ENCODE measurements around the gene MEGF11. TPM values are rescaled to one million over a fixed set of nuclear protein-coding genes. Genes with fewer than 3 reads are reported as not detected.
A peak's percentile ranks its signal among the peaks of the same experiment; 100 is the strongest.

Gene MEGF11
- polyA plus RNA-seq, 1 of the 3 experiments (the other 2 are of a cell fraction) = not detected

DNA sequence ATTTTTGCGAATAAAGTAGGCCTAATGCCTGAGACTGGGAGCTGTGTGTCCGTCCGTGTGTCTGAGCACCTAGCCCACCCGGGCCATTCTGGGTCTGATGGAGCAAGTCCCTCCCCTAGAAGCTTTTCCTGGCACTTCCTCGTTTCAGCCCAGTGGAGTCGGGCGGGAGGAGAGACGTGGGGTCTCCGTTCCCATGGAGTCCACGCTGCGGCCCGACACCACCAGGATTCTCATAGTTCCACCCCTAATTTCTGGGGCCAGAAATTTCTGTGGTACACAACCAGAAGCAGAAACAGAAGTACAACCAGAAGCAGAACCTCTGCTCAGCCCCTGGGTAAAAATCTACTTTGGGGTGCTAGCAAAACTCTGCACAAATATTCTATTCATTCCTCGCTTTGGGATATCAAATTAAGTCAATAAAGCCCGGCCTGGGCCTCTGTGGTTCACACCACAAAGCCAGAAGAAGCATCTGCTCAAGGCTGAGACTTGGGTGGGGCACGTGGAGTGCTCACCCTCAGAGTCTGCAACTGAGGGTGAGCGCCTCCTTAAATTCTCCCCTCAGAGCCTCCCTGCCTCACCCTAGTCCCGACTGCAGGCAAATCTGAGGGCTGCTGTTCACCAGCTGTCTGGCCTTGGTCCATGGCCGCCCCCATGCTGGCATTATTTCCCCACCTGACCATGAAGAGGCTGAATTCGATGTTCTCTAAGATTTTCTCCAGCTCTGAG is 1.6 kb upstream of the MEGF11 start (continued):
- TF ChIP-seq, protein P1, sequence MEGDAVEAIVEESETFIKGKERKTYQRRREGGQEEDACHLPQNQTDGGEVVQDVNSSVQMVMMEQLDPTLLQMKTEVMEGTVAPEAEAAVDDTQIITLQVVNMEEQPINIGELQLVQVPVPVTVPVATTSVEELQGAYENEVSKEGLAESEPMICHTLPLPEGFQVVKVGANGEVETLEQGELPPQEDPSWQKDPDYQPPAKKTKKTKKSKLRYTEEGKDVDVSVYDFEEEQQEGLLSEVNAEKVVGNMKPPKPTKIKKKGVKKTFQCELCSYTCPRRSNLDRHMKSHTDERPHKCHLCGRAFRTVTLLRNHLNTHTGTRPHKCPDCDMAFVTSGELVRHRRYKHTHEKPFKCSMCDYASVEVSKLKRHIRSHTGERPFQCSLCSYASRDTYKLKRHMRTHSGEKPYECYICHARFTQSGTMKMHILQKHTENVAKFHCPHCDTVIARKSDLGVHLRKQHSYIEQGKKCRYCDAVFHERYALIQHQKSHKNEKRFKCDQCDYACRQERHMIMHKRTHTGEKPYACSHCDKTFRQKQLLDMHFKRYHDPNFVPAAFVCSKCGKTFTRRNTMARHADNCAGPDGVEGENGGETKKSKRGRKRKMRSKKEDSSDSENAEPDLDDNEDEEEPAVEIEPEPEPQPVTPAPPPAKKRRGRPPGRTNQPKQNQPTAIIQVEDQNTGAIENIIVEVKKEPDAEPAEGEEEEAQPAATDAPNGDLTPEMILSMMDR (IDR thresholded peaks at IDR 0.05) = no peak
- TF ChIP-seq ELF1 (IDR thresholded peaks at IDR 0.05) (no peak), TEAD4 (IDR thresholded peaks at IDR 0.05; ENCODE audit: borderline replicate concordance, insufficient read depth) (no peak), CHD2 (IDR thresholded peaks at IDR 0.05; ENCODE audit: low read length, partially characterized antibody) (no peak), FOSL2 (IDR thresholded peaks at IDR 0.05; ENCODE audit: borderline replicate concordance, low read depth) (no peak), EP300 (IDR thresholded peaks at IDR 0.05; ENCODE audit: borderline replicate concordance in 1 of 2, low read depth in 1 of 2, low read length in 1 of 2) (no peak), GABPA (IDR thresholded peaks at IDR 0.05; ENCODE audit: low read depth) (no peak), MXI1 (IDR thresholded peaks at IDR 0.05; ENCODE audit: low read depth, low read length) (no peak)
- TF ChIP-seq, protein P2, sequence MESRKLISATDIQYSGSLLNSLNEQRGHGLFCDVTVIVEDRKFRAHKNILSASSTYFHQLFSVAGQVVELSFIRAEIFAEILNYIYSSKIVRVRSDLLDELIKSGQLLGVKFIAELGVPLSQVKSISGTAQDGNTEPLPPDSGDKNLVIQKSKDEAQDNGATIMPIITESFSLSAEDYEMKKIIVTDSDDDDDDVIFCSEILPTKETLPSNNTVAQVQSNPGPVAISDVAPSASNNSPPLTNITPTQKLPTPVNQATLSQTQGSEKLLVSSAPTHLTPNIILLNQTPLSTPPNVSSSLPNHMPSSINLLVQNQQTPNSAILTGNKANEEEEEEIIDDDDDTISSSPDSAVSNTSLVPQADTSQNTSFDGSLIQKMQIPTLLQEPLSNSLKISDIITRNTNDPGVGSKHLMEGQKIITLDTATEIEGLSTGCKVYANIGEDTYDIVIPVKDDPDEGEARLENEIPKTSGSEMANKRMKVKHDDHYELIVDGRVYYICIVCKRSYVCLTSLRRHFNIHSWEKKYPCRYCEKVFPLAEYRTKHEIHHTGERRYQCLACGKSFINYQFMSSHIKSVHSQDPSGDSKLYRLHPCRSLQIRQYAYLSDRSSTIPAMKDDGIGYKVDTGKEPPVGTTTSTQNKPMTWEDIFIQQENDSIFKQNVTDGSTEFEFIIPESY (IDR thresholded peaks at IDR 0.05; ENCODE audit: borderline replicate concordance, low read depth) = no peak

DNA sequence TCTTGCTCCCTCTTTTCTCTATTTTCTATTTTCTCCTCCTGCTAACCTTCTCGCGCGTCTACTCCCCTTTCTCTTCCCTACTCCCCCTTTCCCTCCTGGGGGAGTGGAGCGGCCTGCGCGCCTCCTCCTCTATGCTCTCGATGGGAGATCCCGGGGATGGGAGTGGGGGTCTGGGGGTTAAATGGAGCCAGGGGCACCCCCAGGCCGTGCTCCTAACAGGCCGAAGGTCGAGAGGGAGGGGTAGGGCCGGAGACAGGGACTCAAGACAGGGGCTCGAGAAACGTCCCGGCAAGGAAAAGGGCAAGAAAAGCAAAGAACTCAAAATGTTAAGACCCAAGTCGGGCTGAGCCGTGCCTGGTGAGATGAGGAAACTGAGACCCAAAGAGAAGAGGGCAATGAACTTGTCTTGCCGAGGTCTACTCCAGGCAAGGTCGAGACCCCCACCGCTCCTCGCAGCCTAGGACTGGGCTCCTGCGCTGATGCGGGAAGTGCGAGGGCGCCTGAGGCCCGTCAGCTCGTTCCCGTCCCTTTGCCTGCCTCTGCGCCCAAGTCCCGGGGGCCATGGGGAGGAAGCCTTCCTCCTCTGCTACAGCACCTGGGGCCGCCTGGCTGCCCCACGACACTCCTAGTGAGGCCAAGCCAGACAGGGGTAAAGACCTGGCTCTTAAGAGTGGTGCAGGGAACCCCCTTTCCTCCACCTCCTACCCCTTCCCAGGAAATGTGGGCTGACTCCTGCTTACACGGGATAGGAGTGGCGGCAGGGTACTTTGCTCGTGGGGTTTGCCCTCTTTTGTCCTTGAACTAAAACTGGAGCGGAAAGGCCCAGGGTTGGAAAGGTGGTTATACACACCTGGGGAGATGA is 770 bp upstream of the MEGF11 start:
- DNase-seq = peak; percentile 44
- H2AFZ ChIP-seq (ENCODE audit: low read depth) = no peak overlapping the region
- no peak overlapping the region for H3K27ac ChIP-seq (ENCODE audit: low read depth in 2 of 2, low read length in 1 of 2)
- H3K4me1 ChIP-seq (ENCODE audit: control insufficient read depth in 1 of 2, insufficient read depth in 2 of 2, low read depth in 1 of 2, low read length in 1 of 2) = peaks cover 0 to 8% of the 10 kb centered on the region in 2 experiments; a peak in 1 of 4 replicates
- no peaks in the 10 kb centered on the region for H3K79me2 ChIP-seq (ENCODE audit: insufficient read depth)
- H3K27me3 ChIP-seq (ENCODE audit: insufficient read depth) = peaks cover 67% of the 10 kb centered on the region
- H3F3A ChIP-seq (replicated peaks; ENCODE audit: insufficient read depth) = no peaks in the 10 kb centered on the region
- peak overlapping the region; percentile 49 to 58; a peak in 2 of 4 replicates for H3K4me3 ChIP-seq (ENCODE audit: low read depth in 2 of 2, low read length in 1 of 2)
- no peaks in the 10 kb centered on the region for H3K9me3 ChIP-seq
- peak overlapping the region; percentile 92 for H3K4me2 ChIP-seq
- WGBS (ENCODE audit: low lambda C conversion rate) = 91% methylated on average over 34 of the region's 36 CpGs
- no peaks in the 10 kb centered on the region for H3K9me2 ChIP-seq
- no peak overlapping the region for H3K9ac ChIP-seq
- no peaks in the 10 kb centered on the region for H4K20me1 ChIP-seq (ENCODE audit: insufficient read depth)
- CTCF ChIA-PET = interaction anchor here (1.0 to 1.9 kb wide), 6 partner anchors 12 to 85 kb away, joined by 3 to 8 read pairs (median 3); no protein-coding TSS in a partner anchor
- H3K36me3 ChIP-seq (replicated peaks in 1 of 2; ENCODE audit: control insufficient read depth in 1 of 2, insufficient read depth in 2 of 2, low read length in 1 of 2) = no peaks in the 10 kb centered on the region
- POLR2A ChIA-PET = no interaction called here
- TF ChIP-seq, protein P3, sequence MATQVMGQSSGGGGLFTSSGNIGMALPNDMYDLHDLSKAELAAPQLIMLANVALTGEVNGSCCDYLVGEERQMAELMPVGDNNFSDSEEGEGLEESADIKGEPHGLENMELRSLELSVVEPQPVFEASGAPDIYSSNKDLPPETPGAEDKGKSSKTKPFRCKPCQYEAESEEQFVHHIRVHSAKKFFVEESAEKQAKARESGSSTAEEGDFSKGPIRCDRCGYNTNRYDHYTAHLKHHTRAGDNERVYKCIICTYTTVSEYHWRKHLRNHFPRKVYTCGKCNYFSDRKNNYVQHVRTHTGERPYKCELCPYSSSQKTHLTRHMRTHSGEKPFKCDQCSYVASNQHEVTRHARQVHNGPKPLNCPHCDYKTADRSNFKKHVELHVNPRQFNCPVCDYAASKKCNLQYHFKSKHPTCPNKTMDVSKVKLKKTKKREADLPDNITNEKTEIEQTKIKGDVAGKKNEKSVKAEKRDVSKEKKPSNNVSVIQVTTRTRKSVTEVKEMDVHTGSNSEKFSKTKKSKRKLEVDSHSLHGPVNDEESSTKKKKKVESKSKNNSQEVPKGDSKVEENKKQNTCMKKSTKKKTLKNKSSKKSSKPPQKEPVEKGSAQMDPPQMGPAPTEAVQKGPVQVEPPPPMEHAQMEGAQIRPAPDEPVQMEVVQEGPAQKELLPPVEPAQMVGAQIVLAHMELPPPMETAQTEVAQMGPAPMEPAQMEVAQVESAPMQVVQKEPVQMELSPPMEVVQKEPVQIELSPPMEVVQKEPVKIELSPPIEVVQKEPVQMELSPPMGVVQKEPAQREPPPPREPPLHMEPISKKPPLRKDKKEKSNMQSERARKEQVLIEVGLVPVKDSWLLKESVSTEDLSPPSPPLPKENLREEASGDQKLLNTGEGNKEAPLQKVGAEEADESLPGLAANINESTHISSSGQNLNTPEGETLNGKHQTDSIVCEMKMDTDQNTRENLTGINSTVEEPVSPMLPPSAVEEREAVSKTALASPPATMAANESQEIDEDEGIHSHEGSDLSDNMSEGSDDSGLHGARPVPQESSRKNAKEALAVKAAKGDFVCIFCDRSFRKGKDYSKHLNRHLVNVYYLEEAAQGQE (IDR thresholded peaks at IDR 0.05; ENCODE audit: low read depth, low read length) = no peak
- no peak for TF ChIP-seq EP300 (IDR thresholded peaks at IDR 0.05; ENCODE audit: borderline replicate concordance in 1 of 2, low read depth in 1 of 2, low read length in 1 of 2)
- TF ChIP-seq FOSL2 (IDR thresholded peaks at IDR 0.05; ENCODE audit: borderline replicate concordance, low read depth) = no peak
- TF ChIP-seq, protein P4, sequence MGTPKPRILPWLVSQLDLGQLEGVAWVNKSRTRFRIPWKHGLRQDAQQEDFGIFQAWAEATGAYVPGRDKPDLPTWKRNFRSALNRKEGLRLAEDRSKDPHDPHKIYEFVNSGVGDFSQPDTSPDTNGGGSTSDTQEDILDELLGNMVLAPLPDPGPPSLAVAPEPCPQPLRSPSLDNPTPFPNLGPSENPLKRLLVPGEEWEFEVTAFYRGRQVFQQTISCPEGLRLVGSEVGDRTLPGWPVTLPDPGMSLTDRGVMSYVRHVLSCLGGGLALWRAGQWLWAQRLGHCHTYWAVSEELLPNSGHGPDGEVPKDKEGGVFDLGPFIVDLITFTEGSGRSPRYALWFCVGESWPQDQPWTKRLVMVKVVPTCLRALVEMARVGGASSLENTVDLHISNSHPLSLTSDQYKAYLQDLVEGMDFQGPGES (IDR thresholded peaks at IDR 0.05; ENCODE audit: low read depth, low read length) = no peak
- TF ChIP-seq MXI1 (IDR thresholded peaks at IDR 0.05; ENCODE audit: low read depth, low read length) = no peak
- TF ChIP-seq GABPA (IDR thresholded peaks at IDR 0.05; ENCODE audit: low read depth) = no peak
- TF ChIP-seq, protein P5, sequence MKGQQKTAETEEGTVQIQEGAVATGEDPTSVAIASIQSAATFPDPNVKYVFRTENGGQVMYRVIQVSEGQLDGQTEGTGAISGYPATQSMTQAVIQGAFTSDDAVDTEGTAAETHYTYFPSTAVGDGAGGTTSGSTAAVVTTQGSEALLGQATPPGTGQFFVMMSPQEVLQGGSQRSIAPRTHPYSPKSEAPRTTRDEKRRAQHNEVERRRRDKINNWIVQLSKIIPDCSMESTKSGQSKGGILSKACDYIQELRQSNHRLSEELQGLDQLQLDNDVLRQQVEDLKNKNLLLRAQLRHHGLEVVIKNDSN (IDR thresholded peaks at IDR 0.05; ENCODE audit: borderline replicate concordance, low read depth) = no peak
- TF ChIP-seq CHD2 (IDR thresholded peaks at IDR 0.05; ENCODE audit: low read length, partially characterized antibody) = no peak
- no peak for TF ChIP-seq RAD21 (IDR thresholded peaks at IDR 0.05; ENCODE audit: low read length)
- TF ChIP-seq, protein P6, sequence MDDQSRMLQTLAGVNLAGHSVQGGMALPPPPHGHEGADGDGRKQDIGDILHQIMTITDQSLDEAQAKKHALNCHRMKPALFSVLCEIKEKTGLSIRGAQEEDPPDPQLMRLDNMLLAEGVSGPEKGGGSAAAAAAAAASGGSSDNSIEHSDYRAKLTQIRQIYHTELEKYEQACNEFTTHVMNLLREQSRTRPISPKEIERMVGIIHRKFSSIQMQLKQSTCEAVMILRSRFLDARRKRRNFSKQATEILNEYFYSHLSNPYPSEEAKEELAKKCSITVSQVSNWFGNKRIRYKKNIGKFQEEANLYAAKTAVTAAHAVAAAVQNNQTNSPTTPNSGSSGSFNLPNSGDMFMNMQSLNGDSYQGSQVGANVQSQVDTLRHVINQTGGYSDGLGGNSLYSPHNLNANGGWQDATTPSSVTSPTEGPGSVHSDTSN (IDR thresholded peaks at IDR 0.05) = no peak
- no peak for TF ChIP-seq RXRA (IDR thresholded peaks at IDR 0.05; ENCODE audit: borderline replicate concordance, low read depth)
- TF ChIP-seq POLR2AphosphoS5 (IDR thresholded peaks at IDR 0.05; ENCODE audit: low read depth, low read length) = no peak
